ENCODE measurements around the gene TMC6.
"Not testable (repeated sequence)": the region's sequence is repeated elsewhere in the genome, so short reads cannot be mapped to it uniquely, and the experiment has no call there.

TMC6 gene

GRCh38 chr17:78159575-78160158, 31.1 kb upstream of the TMC6 start:
- DNase-seq (ENCODE audit: low spot score), result no peak

- DNase-seq (ENCODE audit: low spot score), result no peak
These were observed 26.6 kb upstream of the TMC6 start for GRCh38 chr17:78154903-78155811.

GRCh38 chr17:78151514-78152008, 23.0 kb upstream of the TMC6 start:
- DNase-seq (ENCODE audit: low spot score), result no peak

GRCh38 chr17:78148286-78149016, 19.9 kb upstream of the TMC6 start:
- no peak for DNase-seq (ENCODE audit: low spot score)

GRCh38 chr17:78147315-78147998, 18.9 kb upstream of the TMC6 start:
- no peak for DNase-seq (ENCODE audit: low spot score)

GRCh38 chr17:78146881-78147280, 18.3 kb upstream of the TMC6 start:
- no peak for DNase-seq (ENCODE audit: low spot score)

GRCh38 chr17:78146471-78146869, 17.9 kb upstream of the TMC6 start:
- DNase-seq (ENCODE audit: low spot score), result peak; percentile 28

GRCh38 chr17:78144736-78145641, 16.4 kb upstream of the TMC6 start:
- DNase-seq (ENCODE audit: low spot score), result no peak

- DNase-seq (ENCODE audit: low spot score), result peak; percentile 53
These were observed 15.7 kb upstream of the TMC6 start for GRCh38 chr17:78144147-78144719.

- DNase-seq (ENCODE audit: low spot score), result no peak
These were observed 14.9 kb upstream of the TMC6 start for GRCh38 chr17:78143214-78144146.

GRCh38 chr17:78142119-78142861, 13.7 kb upstream of the TMC6 start:
- DNase-seq (ENCODE audit: low spot score), result no peak

GRCh38 chr17:78141437-78142118, 13.0 kb upstream of the TMC6 start:
- DNase-seq (ENCODE audit: low spot score), result no peak

- DNase-seq (ENCODE audit: low spot score), result peak; percentile 98
These were observed 11.9 kb upstream of the TMC6 start for GRCh38 chr17:78140169-78141051.

- DNase-seq (ENCODE audit: low spot score), result not testable (repeated sequence)
These were observed 11.3 kb upstream of the TMC6 start for GRCh38 chr17:78139861-78140168.

GRCh38 chr17:78138204-78139060, 9.9 kb upstream of the TMC6 start:
- no peak for DNase-seq (ENCODE audit: low spot score)
